K562 (cell line): ENCODE results near the gene TRIP10. TPM values are rescaled to one million over a fixed set of nuclear protein-coding genes. Genes with fewer than 3 reads are reported as not detected.

Source experiments
- TEAD2 ChIP-seq: fragments of 450-650 bp; IDR thresholded peaks from 2 replicates; pipeline ENCODE4 v1.6.1; 2016; ENCODE audit warnings: missing genetic modification characterization, control low read depth, missing compliant biosample characterization
- UBTF ChIP-seq, 2 experiments: IDR thresholded peaks; 2 replicates each; pipeline ENCODE4 v1.6.1; 2012; ENCODE audit warnings: improper control_type of control experiment in 2 of 2, low read depth in 2 of 2, low read length in 2 of 2, borderline replicate concordance in 1 of 2
- ZBTB40 ChIP-seq, 2 experiments: fragments of 450-650 bp in 1 of 2; sonication (generic) in 1 of 2; formaldehyde crosslinking in 1 of 2; IDR thresholded peaks; 2 replicates each; pipeline versions ENCODE4 v1.7.1 to v1.9.0; 2016 to 2022; ENCODE audit warnings: inconsistent platforms in 1 of 2, mild to moderate bottlenecking in 1 of 2, missing genetic modification reagents in 1 of 2
- polyA plus RNA-seq, 8 experiments: library from polyadenylated mRNA; depleted of rRNA in 4 of 8; stranded (reverse) in 5 of 8; unstranded in 3 of 8; fragments of >200 nt; fragmentation: Nextera tagmentation in 2 of 8; fragmentation: Illumina TruSeq in 1 of 8; extraction: Ambion mirVana in 2 of 8; extraction: Trizol in 1 of 8; gene quantifications; 2 replicates each; pipeline versions ENCODE4 v1.2.1 to v1.2.3, GENCODE V29; 2011 to 2014; ENCODE audit warnings: inconsistent platforms in 1 of 8, missing spikeins in 1 of 8
- total RNA-seq, 7 experiments: library from RNA; depleted of rRNA in 6 of 7; stranded (reverse); fragments of >200 nt in 6 of 7; fragmentation: Illumina TruSeq in 2 of 7; extraction: Trizol in 2 of 7; gene quantifications; 2 replicates each; pipeline versions ENCODE4 v1.2.1 to v1.2.3, GENCODE V29; 2011 to 2021; ENCODE audit warnings: low replicate concordance in 1 of 7

Gene TRIP10
- total and polyA plus RNA-seq, 9 of the 15 experiments (the other 6 are each of a cell fraction or from before 2014, with no cell fraction given), result 1.2 to 66.8 (median 36.1) TPM

- TF ChIP-seq ZBTB40 (IDR thresholded peaks at IDR 0.05), result peak; percentile 39; the same call in 1 of the 2 replicates
- no peak for TF ChIP-seq ZBTB40 (CRISPR knock-in tag; IDR thresholded peaks at IDR 0.05)
- TF ChIP-seq UBTF (IDR thresholded peaks at IDR 0.05; ENCODE audit: borderline replicate concordance in 1 of 2, low read depth in 2 of 2, low read length in 2 of 2), result 0 out of 4 replicates have a peak, but pooled peaks of 1 of the 2 experiments have one; percentile 30
- TF ChIP-seq TEAD2, result no peak
Observed at GRCh38 chr19:6773323-6773931, 33.9 kb downstream of the TRIP10 start (continued).
